Endothelial cell of umbilical vein (primary cell): ENCODE data around the gene LMO4. TPM values are rescaled to one million over a fixed set of nuclear protein-coding genes. Genes with fewer than 3 reads are reported as not detected.

Experiments
- BruUV-seq: library from RNA; stranded (reverse); fragments of 400-500 nt; replicated peaks from 2 replicates; lab custom pipeline; 2021; lab: Mats Ljungman, UMichigan
- CTCF ChIA-PET: fragments of 300-600, 350-600 bp; sonication (Branson Sonifier 250); formaldehyde crosslinking; loops from one replicate; lab custom pipeline; 2021; ENCODE audit warnings: antibody characterized with exemption, inconsistent platforms; lab: Charles Lee
- POLR2A ChIA-PET: fragments of 300-600, 350-600 bp; sonication (Branson Sonifier 250); formaldehyde crosslinking; loops from one replicate; lab custom pipeline; 2021; ENCODE audit warnings: antibody characterized with exemption, inconsistent platforms; lab: Charles Lee
- DNase-seq: peaks from one replicate; pipeline ENCODE4 v3.0.0-alpha.2; 2011; ENCODE audit warnings: low read depth, low spot score
- FAIRE-seq: peaks from 2 replicates; lab custom pipeline; 2011; peaks lifted over from hg19 to GRCh38; lab: Jason Lieb, UNC
- H2AFZ ChIP-seq: 2 replicates; pipeline ENCODE4 v1.6.0; 2012; ENCODE audit warnings: low read depth, low read length, control low read depth, inconsistent platforms
- H3K27ac ChIP-seq: 2 replicates; pipeline ENCODE4 v1.5.1; 2011; ENCODE audit warnings: low read depth, mild to moderate bottlenecking, control low read depth, low read length, moderate library complexity; ENCODE audit not compliant: insufficient read depth
- H3K27me3 ChIP-seq, 2 experiments: 2 replicates each; pipeline versions ENCODE4 v1.6.0 to v1.6.1; 2011; ENCODE audit warnings: low read length in 2 of 2, mixed read lengths in 1 of 2; ENCODE audit not compliant: control insufficient read depth in 2 of 2, insufficient read depth in 2 of 2
- H3K36me3 ChIP-seq, 2 experiments: 2 replicates in 1 of 2; 3 replicates in 1 of 2; pipeline ENCODE4 v1.5.1; 2011; ENCODE audit warnings: low read length in 2 of 2, mild to moderate bottlenecking in 1 of 2, moderate library complexity in 1 of 2; ENCODE audit not compliant: control insufficient read depth in 2 of 2, insufficient read depth in 2 of 2; ENCODE audit errors: extremely low read depth in 1 of 2
- H3K4me1 ChIP-seq: 3 replicates; pipeline ENCODE4 v1.5.1; 2011; ENCODE audit warnings: mild to moderate bottlenecking, low read length; ENCODE audit not compliant: control insufficient read depth, insufficient read depth; ENCODE audit errors: extremely low read depth
- H3K4me2 ChIP-seq: 2 replicates; pipeline ENCODE4 v1.6.1; 2011; ENCODE audit warnings: low read length, control low read depth, mixed read lengths; ENCODE audit not compliant: insufficient read depth
- H3K4me3 ChIP-seq, 3 experiments: fragments of 200-600 bp in 1 of 3; sonication (generic), shearing (Covaris generic) in 1 of 3; replicated peaks in 1 of 3; 2 replicates each; pipeline ENCODE4 v1.5.1; 2011 to 2016; ENCODE audit warnings: control low read depth in 3 of 3, low read length in 3 of 3, mild to moderate bottlenecking in 2 of 3, inconsistent platforms in 1 of 3, low read depth in 1 of 3, moderate library complexity in 1 of 3; ENCODE audit not compliant: insufficient read depth in 1 of 3
- H3K79me2 ChIP-seq: 2 replicates; pipeline ENCODE4 v1.6.0; 2012; ENCODE audit warnings: low read length, inconsistent platforms; ENCODE audit not compliant: control insufficient read depth, insufficient read depth
- H3K9ac ChIP-seq: replicated peaks from 2 replicates; pipeline ENCODE3; 2011; ENCODE audit warnings: low read length, control low read depth; ENCODE audit not compliant: insufficient read depth; ENCODE audit errors: extremely low read depth
- H3K9me1 ChIP-seq: replicated peaks from 3 replicates; pipeline ENCODE4 v1.6.0; 2011; ENCODE audit warnings: mild to moderate bottlenecking, low read length; ENCODE audit not compliant: control insufficient read depth, insufficient read depth; ENCODE audit errors: extremely low read depth
- H3K9me3 ChIP-seq: replicated peaks from 2 replicates; pipeline ENCODE4 v1.5.1; 2012; ENCODE audit warnings: low read length, inconsistent platforms; ENCODE audit not compliant: control insufficient read depth, insufficient read depth
- H4K20me1 ChIP-seq: replicated peaks from 2 replicates; pipeline ENCODE3; 2011; ENCODE audit warnings: mild to moderate bottlenecking, low read length; ENCODE audit not compliant: control insufficient read depth, insufficient read depth; ENCODE audit errors: extremely low read depth
- EZH2 ChIP-seq: IDR thresholded peaks from 2 replicates; pipeline ENCODE4 v1.6.1; 2012; ENCODE audit warnings: borderline replicate concordance, low read depth, mild to moderate bottlenecking, moderate library complexity, low read length, inconsistent platforms; ENCODE audit not compliant: severe bottlenecking
- FOS ChIP-seq: IDR thresholded peaks from 2 replicates; pipeline ENCODE4 v1.6.1; 2011; ENCODE audit warnings: mild to moderate bottlenecking, low read length, moderate library complexity, borderline replicate concordance; ENCODE audit not compliant: insufficient read depth
- GATA2 ChIP-seq: IDR thresholded peaks from 2 replicates; pipeline ENCODE4 v1.7.0; 2011; ENCODE audit warnings: low read depth, mild to moderate bottlenecking, moderate library complexity, mixed read lengths, low read length; ENCODE audit not compliant: insufficient read length, insufficient read depth
- JUN ChIP-seq: IDR thresholded peaks from 2 replicates; pipeline ENCODE4 v1.6.1; 2011; ENCODE audit warnings: borderline replicate concordance, low read depth; ENCODE audit not compliant: insufficient read length, insufficient read depth
- MYC ChIP-seq: IDR thresholded peaks from one replicate; pipeline ENCODE4 v1.6.1; 2011; ENCODE audit warnings: mild to moderate bottlenecking, low read depth, low read length
- POLR2A ChIP-seq: IDR thresholded peaks from 2 replicates; pipeline ENCODE4 v1.6.1; 2012; ENCODE audit warnings: low read depth, mild to moderate bottlenecking, control low read depth, low read length
- POLR2AphosphoS5 ChIP-seq: IDR thresholded peaks from 2 replicates; pipeline ENCODE4 v1.6.1; 2012; ENCODE audit warnings: low read depth, mild to moderate bottlenecking, control low read depth, low read length, moderate library complexity; ENCODE audit not compliant: insufficient read depth
- dilution Hi-C: fragments of 300-500 bp; cut with MboI; formaldehyde crosslinking; loops from one replicate; pipeline ENCODE4 v1.15.0; 2019; ENCODE audit warnings: low sequenced_read_pairs; ENCODE audit not compliant: extremely low pct_ligation_motif_present
- intact Hi-C: fragments of 100-400 bp; cut with micrococcal nuclease; formaldehyde crosslinking; loops from one replicate; pipeline ENCODE4 v1.10.0; 2022
- polyA plus RNA-seq, 4 experiments: library from polyadenylated mRNA; depleted of rRNA in 3 of 4; stranded (reverse) in 3 of 4; unstranded in 1 of 4; fragments of >200 nt; gene quantifications; 2 replicates each; pipeline versions ENCODE4 v1.2.1 to v1.2.3, GENCODE V29; 2011 to 2012; ENCODE audit warnings: missing spikeins in 1 of 4
- total RNA-seq: library from RNA; stranded (reverse); gene quantifications from 2 replicates; pipeline ENCODE4 v1.2.3, GENCODE V29; 2021
- TF ChIP-seq, protein P1 (sequence below), 2 donors: IDR thresholded peaks; 1 replicate in 1 of 2; 2 replicates in 1 of 2; pipeline ENCODE4 v1.5.1; 2011; ENCODE audit warnings: low read length in 2 of 2, mild to moderate bottlenecking in 2 of 2, moderate library complexity in 2 of 2, control low read depth in 1 of 2, inconsistent platforms in 1 of 2, low read depth in 1 of 2; ENCODE audit not compliant: insufficient read depth in 1 of 2; ENCODE audit errors: extremely low read depth in 1 of 2
- TF ChIP-seq, protein P2 (sequence below): IDR thresholded peaks from 2 replicates; pipeline ENCODE4 v1.6.1; 2011; ENCODE audit not compliant: insufficient read depth, insufficient read length

Gene LMO4
- total and polyA plus RNA-seq, 2 donors (not counting 3 experiments of a cell fraction or from before 2014, with no cell fraction given), result 24.8 to 36.6 TPM

DNA sequence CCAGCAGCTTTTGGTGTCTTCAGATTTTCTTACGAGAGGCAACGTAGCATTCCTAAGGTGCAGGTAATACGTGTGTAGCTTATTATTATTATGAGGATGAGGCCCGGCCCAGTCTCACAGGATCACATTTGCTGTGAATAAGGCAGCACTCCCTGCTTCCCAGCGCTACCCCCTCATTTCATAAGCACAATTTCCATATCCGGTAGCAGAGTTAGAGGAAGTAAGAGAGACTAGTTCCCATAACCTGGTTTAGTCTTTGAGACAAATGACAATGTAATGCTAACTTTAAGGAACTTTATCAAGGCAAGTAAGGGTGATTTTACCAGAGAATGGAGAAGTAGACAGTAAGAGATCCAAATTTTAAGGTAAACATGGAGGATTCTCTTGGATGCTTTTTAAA lies 14.6 kb upstream of the LMO4 start:
- no peak for FAIRE-seq
- no peak overlapping the region for H2AFZ ChIP-seq
- no peaks in the 10 kb centered on the region for H3K79me2 ChIP-seq
- H3K9ac ChIP-seq, result no peak overlapping the region
- BruUV-seq, result no TSS peak
- H3K36me3 ChIP-seq, result no peaks in the 10 kb centered on the region
- no peaks in the 10 kb centered on the region for H3K9me1 ChIP-seq
- no peaks in the 10 kb centered on the region for H3K4me1 ChIP-seq
- H3K27ac ChIP-seq, result no peak overlapping the region
- peaks cover 8% of the 10 kb centered on the region in 2 experiments for H3K27me3 ChIP-seq
- no peaks in the 10 kb centered on the region for H4K20me1 ChIP-seq
- CTCF ChIA-PET, result no interaction called here
- no peaks in the 10 kb centered on the region for H3K9me3 ChIP-seq
- TF ChIP-seq POLR2A (no peak), EZH2 (no peak), JUN (no peak), MYC (no peak), POLR2AphosphoS5 (no peak), FOS (no peak), GATA2 (no peak)
- TF ChIP-seq, protein P1, sequence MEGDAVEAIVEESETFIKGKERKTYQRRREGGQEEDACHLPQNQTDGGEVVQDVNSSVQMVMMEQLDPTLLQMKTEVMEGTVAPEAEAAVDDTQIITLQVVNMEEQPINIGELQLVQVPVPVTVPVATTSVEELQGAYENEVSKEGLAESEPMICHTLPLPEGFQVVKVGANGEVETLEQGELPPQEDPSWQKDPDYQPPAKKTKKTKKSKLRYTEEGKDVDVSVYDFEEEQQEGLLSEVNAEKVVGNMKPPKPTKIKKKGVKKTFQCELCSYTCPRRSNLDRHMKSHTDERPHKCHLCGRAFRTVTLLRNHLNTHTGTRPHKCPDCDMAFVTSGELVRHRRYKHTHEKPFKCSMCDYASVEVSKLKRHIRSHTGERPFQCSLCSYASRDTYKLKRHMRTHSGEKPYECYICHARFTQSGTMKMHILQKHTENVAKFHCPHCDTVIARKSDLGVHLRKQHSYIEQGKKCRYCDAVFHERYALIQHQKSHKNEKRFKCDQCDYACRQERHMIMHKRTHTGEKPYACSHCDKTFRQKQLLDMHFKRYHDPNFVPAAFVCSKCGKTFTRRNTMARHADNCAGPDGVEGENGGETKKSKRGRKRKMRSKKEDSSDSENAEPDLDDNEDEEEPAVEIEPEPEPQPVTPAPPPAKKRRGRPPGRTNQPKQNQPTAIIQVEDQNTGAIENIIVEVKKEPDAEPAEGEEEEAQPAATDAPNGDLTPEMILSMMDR (IDR thresholded peaks at IDR 0.05; ENCODE audit: extremely low read depth in 1 of 2, insufficient read depth in 1 of 2, low read depth in 1 of 2, low read length in 2 of 2), result no peak
- TF ChIP-seq, protein P2, sequence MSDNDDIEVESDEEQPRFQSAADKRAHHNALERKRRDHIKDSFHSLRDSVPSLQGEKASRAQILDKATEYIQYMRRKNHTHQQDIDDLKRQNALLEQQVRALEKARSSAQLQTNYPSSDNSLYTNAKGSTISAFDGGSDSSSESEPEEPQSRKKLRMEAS, result no peak
- POLR2A ChIA-PET, result no interaction called here
- DNase-seq, result no peak
- dilution Hi-C loops, result no loop called here
- no peak overlapping the region for H3K4me2 ChIP-seq
- no peak overlapping the region for H3K4me3 ChIP-seq
- intact Hi-C loops, result no loop called here
